ENCODE measurements around the gene DAB2IP.
"Not testable (repeated sequence)": the region's sequence is repeated elsewhere in the genome, so short reads cannot be mapped to it uniquely, and the experiment has no call there.

Gene DAB2IP

DNA sequence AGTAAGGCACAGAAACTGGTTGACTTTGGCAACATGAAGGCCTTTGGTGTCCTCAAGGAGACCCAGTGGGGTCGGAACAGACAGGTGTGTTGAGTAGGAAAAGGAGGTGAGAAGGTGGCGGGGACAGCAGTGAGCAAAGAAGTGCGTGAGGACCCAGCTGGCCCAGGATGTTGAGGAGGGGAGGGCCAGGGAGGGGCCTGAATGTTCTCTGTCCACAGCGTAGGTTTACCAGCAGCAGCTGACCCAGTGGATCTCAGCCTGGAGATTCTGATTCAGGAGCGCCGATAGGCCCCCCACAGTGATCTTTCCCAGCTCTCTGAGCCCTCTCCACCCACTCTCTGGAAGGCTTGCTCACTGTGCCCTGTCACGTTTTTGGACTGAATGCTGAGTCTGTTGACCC lies 88.5 kb downstream of the DAB2IP start:
- TF ChIP-seq, protein P1, sequence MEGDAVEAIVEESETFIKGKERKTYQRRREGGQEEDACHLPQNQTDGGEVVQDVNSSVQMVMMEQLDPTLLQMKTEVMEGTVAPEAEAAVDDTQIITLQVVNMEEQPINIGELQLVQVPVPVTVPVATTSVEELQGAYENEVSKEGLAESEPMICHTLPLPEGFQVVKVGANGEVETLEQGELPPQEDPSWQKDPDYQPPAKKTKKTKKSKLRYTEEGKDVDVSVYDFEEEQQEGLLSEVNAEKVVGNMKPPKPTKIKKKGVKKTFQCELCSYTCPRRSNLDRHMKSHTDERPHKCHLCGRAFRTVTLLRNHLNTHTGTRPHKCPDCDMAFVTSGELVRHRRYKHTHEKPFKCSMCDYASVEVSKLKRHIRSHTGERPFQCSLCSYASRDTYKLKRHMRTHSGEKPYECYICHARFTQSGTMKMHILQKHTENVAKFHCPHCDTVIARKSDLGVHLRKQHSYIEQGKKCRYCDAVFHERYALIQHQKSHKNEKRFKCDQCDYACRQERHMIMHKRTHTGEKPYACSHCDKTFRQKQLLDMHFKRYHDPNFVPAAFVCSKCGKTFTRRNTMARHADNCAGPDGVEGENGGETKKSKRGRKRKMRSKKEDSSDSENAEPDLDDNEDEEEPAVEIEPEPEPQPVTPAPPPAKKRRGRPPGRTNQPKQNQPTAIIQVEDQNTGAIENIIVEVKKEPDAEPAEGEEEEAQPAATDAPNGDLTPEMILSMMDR (IDR thresholded peaks at IDR 0.05; ENCODE audit: low read depth, low read length, missing control alignments), result no peak
- no peak for DNase-seq (ENCODE audit: extremely low read depth, low read depth)
- H3K4me3 ChIP-seq (replicated peaks; ENCODE audit: low read depth, low read length), result no peak overlapping the region

DNA sequence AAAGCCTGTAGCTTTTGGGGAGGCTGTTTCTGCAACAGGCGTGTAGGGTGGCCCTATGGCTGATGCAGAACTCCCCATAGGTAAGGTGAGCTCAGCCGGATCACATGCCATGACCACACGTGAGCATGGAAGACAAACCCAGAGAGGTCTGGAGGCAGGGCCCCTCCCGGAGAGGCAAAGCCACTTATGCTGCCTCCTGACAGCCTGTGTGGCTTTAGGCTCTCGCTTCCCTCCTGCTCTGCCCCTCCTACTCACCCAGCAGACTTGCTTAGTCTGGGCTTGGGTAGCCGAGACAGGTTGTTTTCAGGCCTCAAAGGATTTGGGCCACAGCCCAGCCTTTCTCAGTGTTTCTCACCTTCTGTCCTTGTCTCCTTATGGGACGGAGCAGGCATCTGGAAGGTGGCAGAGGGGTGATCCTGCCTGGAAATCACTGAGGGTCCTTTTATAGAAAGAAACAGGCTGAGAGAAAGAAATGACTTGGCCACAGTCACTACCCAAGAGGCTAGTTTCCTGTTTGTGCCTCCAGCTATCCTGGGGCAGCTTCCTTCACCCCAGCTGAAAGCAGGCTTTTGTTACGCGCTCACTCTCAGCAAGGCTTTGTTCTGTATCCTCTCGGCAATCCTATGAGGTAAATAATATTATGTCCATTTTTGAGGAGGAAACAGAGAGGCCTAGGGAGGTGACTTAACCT lies 89.9 kb downstream of the DAB2IP start:
- no peak overlapping the region for H3K4me3 ChIP-seq (replicated peaks; ENCODE audit: low read depth, low read length)
- no peak for DNase-seq (ENCODE audit: extremely low read depth, low read depth)
- TF ChIP-seq, protein P1 (IDR thresholded peaks at IDR 0.05; ENCODE audit: low read depth, low read length, missing control alignments), result no peak

DNA sequence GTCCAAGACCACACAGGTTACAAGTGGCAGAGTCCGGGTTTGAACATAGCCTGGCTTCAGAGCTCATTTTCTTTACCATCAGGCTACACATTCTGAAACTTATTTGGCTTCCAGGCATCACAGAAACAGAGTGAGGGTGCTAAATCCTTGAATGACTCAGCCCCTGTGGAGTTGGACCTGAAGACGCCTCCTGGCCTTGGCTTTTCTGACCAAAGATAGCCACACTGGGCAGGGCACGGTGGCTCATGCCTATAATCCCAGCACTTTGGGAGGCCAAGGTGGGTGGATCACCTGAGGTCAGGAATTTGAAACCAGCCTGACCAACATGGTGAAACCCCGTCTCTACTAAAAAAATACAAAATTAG lies 90.5 kb downstream of the DAB2IP start:
- not testable (repeated sequence) for DNase-seq (ENCODE audit: extremely low read depth, low read depth); H3K4me3 ChIP-seq (replicated peaks; ENCODE audit: low read depth, low read length)

DNA sequence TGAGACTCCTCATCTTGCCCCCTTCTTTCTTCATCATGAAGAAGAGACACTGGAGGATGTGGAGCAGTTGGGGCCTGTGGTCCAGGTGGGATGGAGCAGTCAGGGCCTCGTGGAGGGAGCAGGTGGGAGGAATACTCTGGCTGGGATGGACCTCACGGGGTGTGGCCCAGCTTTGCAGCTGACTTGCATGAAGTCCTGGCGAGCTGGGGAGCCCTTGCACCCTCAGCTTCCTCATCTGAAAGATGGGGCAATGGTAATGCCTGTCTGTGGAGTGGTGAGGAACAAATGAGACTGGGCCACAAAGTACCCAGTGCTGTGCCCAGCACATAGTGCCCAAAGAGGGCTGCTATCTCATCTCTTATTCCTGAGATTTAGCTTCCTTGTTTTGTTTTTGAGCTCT lies 91.5 kb downstream of the DAB2IP start:
- DNase-seq (ENCODE audit: extremely low read depth, low read depth), result no peak
- TF ChIP-seq, protein P1 (IDR thresholded peaks at IDR 0.05; ENCODE audit: low read depth, low read length, missing control alignments), result no peak
- peak overlapping the region; percentile 49 for H3K4me3 ChIP-seq (replicated peaks; ENCODE audit: low read depth, low read length)

DNA sequence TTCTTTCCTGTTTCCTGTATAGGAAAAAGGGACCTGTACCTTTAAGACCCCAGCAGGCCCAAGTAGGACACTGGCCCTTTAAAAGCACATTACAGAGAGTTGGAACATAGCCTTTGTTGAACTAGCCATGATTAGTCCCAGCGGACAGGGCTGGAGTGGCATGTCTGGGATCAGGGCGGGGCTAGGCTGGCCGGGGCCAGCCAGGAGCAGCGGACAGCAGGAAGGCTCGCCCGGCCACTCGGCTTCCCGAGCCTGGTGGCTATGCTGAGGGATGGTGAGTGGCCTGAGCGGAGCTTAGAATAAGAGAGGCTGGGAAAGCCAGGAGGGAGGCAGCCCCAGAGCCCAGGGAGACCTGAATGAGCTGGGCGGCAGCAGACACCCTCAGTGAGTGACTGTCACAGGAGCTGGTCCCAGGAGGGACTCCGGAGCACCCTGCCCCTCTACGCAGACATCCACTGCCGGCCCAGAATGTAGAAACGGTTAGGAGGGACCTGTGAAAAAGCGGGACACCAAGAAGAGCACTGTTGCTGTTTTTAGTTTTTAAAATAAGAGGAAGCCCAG lies 92.1 kb downstream of the DAB2IP start:
- TF ChIP-seq, protein P1 (IDR thresholded peaks at IDR 0.05; ENCODE audit: low read depth, low read length, missing control alignments), result no peak
- peak; percentile 73 for DNase-seq (ENCODE audit: extremely low read depth, low read depth)
- H3K4me3 ChIP-seq (replicated peaks; ENCODE audit: low read depth, low read length), result peak overlapping the region; percentile 49

DNA sequence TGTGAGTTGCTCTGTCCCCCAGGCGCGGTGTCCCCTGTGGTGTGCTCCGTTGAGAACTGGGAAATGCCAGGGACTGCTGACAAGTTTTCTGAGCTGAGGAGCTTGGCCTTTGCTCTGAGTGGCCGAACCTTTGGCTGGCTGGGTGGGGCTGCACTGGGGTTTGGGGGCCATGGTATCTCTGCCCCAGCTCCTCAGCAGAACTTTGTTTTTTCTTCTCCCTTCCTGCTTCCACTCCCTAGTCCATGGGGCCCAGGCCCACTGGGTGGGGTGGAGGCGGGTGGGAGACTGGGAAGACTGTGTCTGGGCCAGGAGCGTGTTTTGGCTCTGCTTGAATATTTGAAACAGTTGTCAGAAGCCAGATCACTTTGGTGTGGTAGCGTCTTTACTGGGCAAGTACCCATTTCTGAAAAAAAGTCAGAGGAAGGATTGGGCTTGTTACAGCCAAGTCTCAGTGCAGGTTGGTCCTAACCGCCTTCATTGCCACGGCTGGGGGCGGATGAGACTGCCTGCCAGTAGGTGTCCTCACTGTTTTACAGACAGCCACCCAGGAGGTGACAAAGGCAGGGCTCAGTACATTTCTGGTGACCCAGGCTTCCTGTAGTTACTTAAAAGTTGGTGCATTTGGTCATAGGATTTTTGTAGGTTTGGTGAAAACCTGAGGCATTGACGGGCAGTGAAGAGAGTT lies 92.7 kb downstream of the DAB2IP start:
- DNase-seq (ENCODE audit: extremely low read depth, low read depth), result no peak
- H3K4me3 ChIP-seq (replicated peaks; ENCODE audit: low read depth, low read length), result peak overlapping the region; percentile 49
- TF ChIP-seq, protein P1 (IDR thresholded peaks at IDR 0.05; ENCODE audit: low read depth, low read length, missing control alignments), result peak; percentile 48

DNA sequence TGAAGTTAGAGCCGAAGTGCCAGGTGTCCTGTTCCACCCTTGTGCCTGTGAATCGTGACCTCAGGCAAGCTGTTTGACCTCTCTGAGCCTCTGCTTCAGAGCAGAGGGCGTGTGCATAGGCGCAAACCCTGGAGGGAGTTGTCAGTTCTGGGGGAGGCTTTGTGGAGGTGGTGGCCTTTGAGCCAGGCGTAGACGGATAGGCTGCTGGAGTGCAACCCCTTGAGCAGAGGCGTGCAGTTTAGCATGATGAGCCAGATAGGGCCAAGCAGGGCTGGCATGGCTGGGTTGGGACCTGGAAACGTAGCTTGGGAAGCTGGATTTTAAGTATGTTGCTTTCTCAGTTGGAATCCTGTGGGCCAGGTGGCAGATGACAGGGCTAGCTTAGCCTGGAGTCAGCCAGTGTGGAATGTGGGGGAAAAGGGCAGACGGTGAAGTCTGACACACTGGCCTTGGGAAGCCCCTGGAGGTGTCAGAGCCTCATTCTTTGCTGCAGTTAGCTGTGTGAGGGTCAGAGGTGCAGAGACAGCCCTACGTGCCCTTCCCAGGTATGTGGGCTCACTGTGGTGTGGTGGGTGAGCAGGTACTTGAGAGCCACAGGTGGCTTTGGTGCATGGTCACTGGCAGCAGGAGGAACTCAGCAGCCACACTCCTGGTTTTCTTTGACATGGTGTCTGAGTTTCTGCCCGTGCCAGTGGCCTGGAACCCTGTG lies 93.4 kb downstream of the DAB2IP start:
- TF ChIP-seq, protein P1 (IDR thresholded peaks at IDR 0.05; ENCODE audit: low read depth, low read length, missing control alignments), result no peak
- H3K4me3 ChIP-seq (replicated peaks; ENCODE audit: low read depth, low read length), result peak overlapping the region; percentile 49
- no peak for DNase-seq (ENCODE audit: extremely low read depth, low read depth)
